DOHH2 (cell line): ENCODE measurements around the gene CTLA4.

ENCODE experiments used
- CTCF ChIP-seq: fragments of 200-600 bp; sonication (generic); IDR thresholded peaks from one replicate; pipeline ENCODE4 v1.5.1; 2014; ENCODE audit warnings: antibody characterized with exemption, mild to moderate bottlenecking, low read depth, low read length; ENCODE audit not compliant: poor library complexity, severe bottlenecking
- EZH2phosphoT487 ChIP-seq: fragments of 200-600 bp; sonication (generic); IDR thresholded peaks from 2 replicates; pipeline ENCODE4 v1.6.1; 2017; ENCODE audit warnings: borderline replicate concordance, mild to moderate bottlenecking, antibody characterized with exemption, low read length, moderate library complexity, mixed read lengths

- TF ChIP-seq CTCF (no peak), EZH2phosphoT487 (no peak; the same call in 1 of the 2 replicates)
These were observed 46.6 kb upstream of the CTLA4 start for GRCh38 chr2:203820969-203821368.
